Erythroblast (primary cell): Measurements from ENCODE around the gene ADCY7.

Experiments used
- DNase-seq, 2 experiments: peaks; one replicate each; lab custom pipeline; 2025; lab: John Stamatoyannopoulos, UW
- GATA1 ChIP-seq: IDR thresholded peaks from 2 replicates; pipeline ENCODE4 v1.6.1; 2011; ENCODE audit warnings: low read depth, mild to moderate bottlenecking, control low read depth, low read length, moderate library complexity
- POLR2A ChIP-seq: IDR thresholded peaks from 2 replicates; pipeline ENCODE4 v1.6.1; 2011; ENCODE audit warnings: mild to moderate bottlenecking, low read length

Gene ADCY7

DNA sequence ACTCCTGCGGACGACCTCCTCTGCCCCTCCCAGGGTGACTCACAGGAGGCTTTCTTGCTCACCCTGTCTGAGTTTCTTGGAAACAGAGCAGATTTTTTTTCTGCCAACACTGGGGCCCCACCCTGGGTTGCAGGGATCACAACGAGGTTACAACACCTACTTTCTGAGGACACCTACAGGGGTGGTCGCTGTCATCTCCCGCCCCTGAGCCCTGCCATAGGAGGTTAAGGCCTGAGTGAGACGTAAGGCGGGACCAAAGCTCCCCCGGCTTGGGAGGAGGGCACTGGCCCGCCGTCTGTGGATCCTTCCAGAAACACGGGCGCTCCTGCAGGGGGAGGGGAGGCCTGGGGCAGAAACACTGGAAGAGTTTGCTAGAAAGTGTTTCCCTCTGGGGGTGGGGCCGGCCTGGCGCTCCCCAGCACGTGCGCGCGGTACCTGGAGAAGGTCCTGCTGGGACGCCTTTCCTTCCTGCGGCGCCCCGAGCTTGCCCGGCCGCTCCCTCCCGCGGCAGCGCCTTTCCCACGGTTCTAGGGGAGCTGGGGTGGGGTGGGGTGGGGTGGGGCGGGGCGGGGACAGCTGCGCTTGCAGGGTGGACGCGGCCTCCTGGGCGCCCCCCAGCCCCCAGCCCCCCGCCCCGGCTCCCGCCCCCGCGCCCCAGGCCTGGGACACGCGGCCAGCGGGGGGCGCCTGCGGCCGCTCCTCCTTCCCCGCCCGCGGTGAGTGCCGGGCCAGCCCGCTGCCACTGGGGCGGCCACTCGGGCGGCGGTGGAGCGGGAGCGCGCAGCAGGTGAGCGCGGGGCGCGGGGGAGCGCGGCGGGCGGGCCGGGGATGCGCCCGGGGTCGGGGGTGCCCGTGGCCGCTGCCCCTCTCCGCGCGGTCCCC lies 20.7 kb upstream of the ADCY7 start:
- peak; percentile 84 to 94 for DNase-seq
- TF ChIP-seq GATA1 (no peak), POLR2A (no peak)

DNA sequence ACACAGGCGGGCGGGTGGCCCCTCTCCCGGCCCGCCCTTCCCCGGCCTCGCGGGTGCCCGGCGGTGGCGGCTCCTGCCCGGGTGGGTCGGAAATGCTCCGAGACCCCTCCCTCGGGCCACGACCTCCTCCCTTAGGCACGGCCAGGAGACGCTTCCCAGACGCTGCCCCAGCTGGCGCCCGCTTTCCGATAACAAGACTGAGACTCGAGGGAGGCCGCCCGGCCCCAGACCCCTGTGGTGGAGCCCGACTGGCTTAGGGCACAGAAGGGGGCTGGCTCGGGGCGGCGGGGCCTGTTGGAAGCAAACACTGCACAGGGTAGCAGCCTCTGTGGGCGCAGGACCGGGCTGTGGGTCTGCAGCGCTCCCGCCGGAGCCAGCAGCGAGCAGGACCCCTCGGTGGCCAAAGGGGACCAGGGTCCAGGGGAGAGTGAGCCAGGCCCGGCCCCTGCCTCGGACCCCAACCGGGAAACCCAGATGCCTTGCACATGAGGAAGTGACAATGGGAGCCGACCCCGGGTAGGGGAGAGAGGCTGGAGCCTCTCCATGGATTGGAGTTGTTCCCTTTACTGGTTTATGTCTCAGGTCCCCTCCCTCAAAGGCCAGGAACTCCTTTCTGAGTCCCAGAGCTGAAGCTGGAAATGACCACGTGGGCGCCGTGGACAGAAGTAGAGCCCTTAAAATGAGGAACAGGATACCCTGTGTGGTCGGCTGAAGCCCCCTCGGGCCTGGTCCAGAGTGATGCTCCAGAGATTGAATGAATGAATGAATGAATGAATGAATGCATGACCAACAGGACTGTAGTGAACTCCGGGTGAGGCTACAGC lies 19.8 kb upstream of the ADCY7 start:
- TF ChIP-seq POLR2A (no peak), GATA1 (no peak)
- DNase-seq: peak; percentile 63 to 73

DNA sequence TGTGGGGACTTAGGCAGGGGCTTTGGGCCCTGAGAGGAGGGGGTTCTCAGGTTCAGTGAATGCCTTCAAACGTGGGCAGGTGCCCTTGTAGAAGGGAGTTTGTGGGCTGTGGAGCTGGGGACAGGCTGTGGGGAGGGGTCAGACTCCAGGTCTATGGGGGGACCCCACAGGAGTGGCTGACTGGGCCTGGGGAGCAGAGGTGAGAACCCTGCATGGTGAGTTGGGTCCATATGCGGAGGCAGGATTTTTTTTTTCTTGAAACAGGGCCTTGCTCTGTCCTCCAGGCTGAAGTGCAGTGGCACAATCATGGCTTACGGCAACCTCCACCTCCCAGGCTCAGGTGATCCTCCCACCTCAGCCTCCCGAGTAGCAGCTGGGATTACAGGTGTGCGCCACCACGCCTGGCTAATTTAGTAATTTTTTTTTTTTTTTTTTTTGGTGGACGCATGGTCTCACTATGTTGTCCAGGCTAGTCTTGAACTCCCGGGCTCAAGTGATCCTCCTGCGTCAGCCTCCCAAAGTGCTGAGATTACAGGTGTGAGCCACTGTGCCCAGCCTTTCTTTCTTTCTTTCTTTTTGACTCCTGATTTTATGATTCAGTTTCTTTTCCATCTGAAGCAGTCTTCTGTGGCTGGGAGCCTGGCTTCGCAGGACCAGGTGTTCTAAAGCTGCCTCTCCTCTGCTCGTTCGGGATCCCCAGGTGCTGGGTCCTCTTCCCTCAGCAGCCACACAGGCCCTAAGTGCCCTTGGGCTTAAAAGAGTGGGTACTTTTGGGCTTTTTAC lies 19.0 kb upstream of the ADCY7 start:
- TF ChIP-seq GATA1 (no peak), POLR2A (no peak)
- DNase-seq: no peak

DNA sequence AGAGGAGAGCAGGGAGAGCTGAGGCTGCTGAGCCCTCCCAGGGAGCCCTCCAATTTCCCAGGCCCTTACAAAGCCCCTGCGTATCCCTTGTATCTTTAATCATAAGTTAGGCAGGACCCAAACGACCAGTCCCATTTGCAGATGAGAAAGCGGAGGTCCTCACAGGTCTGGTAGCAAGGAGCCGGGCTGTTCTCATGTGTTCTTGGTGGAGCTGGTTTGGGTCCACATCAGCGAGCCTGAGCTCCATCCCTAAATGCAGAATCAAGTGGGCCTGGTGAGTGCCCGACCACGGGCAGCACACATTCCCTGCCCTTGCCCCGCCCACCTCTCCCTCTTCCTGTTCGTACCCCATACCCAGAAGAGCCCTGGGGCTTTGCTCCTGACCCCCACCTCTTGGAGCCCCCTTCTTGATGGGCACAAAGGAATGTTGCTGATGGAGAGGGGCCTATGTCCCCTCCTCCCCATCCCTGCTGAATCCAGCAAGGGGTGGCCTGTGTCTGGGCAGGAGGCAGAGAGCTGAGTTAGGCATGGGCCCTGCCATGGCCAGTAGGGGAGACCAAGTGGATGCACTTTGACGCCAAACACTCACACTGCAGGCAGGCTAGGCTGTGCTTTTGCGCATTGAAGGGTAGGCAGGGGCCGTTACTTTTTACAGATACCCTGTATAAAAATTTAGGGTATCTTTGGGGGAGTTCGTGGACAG lies 18.3 kb upstream of the ADCY7 start:
- TF ChIP-seq GATA1: no peak
- TF ChIP-seq POLR2A: no peak
- no peak for DNase-seq

DNA sequence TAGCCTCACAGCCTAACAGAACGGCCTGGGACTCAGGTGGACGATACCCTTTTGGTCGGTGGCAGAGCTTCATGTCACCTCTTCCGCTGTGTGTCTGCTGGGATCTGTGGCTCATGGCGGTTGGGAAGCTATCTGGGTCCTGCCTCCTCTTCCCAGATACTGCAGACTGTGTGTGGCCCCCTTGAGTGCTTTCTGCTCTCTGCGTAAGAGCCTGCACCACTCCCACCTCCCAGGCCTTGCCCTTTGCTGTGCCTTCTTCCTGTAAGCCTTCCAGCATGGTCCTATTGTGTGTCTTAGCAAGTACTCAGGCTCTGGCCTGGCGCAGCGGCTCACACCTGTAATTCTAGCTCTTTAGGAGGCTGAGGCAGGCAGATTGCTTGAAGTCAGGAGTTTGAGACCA lies 17.5 kb upstream of the ADCY7 start:
- TF ChIP-seq GATA1 (no peak), POLR2A (no peak)
- no peak for DNase-seq

DNA sequence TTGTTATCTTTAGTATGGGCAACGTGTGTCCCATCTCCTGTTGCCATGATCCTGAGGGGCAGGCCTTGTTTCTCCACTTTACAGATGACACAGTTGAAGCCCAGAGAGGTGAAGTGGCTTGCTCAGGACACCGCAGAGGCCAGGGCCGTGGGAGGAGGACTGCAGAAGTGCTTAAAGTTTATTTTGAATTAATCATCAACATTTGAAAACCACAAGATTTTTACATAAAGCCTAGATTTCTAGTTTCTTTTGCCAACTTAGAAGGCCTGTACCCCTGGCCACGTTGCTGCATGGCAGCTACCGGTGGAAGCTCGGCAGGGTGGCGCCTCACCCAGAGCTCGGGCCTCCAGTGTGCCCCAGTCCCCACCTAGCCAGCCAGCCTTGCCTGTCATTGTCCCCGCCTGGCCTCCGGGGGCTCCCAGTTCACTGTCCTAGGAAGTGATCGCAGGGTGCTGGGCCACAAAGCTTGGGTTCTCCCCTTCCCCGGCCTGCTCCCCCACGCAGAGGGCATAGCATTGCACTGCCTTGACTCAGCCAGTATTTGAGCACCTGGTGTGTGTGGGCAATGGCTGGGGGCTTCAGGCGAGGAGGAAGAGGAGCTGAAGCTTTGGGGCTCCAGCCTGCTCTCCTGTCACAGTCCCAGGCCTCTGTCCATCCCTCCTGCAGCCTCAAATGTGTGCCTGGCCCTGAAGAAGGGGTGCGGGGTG lies 14.8 kb upstream of the ADCY7 start:
- no peak for DNase-seq
- TF ChIP-seq POLR2A (no peak), GATA1 (no peak)

DNA sequence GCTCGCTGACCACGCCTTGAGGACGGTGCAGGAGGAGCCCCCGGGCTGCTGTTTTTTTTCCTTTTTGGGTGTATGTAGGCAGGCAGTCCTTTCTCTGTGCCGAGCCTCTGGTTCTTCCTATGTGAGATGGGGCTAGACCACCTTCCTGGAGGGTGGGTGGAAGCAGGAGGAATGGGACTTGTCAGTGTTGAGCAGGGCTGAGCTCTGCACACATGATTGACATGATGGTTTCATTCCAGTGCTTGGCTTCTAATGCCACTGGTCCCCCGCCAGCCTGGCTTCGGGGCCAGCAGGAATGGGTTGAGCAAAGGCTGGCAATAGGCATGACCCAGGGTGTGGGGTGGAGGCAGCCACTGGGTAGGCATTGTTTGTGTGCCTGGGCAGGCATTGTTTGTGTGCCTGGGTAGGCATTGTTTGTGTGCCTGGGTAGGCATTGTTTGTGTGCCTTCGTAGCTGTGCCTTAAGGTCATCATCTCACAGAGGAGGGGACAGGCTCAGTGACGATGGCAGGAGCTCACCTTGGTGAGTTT lies 14.2 kb upstream of the ADCY7 start:
- no peak for DNase-seq
- TF ChIP-seq POLR2A: no peak
- no peak for TF ChIP-seq GATA1

DNA sequence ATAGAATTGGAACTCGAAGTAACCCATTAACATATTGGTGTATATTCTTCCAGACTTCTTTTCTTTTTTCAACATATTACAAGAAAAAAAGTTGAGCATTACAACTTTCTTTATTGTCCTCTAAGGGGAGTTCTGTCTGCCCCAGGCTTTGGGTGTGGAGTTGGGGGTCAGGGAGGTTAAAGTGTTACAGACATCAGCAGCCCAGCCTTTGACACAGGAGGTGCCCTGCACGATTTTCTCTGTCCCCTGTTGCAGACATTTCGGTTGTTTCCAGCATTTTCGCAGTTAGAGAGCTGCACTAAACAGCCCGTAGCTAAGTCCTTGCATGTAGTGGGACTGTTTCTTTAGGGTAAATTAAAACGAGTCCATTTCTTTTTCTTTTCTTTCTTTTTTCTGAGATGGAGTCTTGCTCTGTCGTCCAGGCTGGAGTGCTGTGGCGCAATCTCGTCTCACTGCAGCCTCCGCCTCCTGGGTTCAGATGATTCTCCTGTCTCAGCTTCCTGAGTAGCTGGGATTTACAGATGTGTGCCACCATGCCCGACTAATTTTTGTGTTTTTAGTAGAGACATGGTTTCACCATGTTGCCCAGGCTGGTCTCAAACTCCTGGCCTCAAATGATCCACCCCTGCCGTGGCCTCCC lies 13.4 kb upstream of the ADCY7 start:
- no peak for TF ChIP-seq POLR2A
- TF ChIP-seq GATA1: no peak
- DNase-seq: no peak

DNA sequence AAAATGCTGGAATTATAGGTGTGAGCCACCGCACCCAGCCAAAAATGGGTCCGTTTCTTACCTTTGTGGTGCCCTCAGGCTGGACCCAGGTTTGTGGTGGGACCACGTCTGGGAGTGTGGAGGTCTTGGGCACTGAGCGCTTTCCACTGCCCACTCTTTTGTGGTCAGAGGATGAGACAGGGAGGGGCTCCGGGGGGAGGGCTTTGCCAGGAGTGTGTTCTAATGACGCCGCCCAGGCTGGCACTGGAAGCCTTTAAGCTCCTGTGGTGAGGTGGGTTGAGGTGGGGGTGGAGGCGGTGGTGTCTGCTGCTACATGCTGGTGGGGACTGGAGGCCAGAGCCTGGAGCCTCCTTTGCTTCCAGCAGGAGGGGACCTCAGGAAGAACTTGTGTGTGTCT lies 12.8 kb upstream of the ADCY7 start:
- no peak for TF ChIP-seq POLR2A
- TF ChIP-seq GATA1: no peak
- peak in 1 of 2 experiments; percentile 39 for DNase-seq

DNA sequence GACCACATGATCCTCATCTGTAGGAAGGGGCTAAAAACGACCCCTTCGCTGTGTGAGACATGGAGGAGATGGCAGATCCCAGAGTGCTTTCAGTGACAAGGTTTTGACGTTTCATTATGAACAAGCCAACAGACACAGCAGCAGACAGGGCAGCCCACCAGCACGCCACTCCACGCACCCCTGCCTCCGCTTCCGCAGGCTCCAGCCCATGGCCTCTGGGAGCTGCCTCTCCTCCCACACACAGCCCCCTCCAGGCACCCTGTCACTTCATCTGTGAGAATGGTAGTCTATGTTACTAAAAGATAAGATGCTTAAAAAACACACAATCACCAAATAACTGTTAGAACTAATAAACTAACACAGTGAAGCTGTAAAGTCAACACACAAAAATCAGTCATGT lies 12.3 kb upstream of the ADCY7 start:
- TF ChIP-seq POLR2A: peak; percentile 45
- no peak for TF ChIP-seq GATA1
- DNase-seq: peak; percentile 50 to 63

DNA sequence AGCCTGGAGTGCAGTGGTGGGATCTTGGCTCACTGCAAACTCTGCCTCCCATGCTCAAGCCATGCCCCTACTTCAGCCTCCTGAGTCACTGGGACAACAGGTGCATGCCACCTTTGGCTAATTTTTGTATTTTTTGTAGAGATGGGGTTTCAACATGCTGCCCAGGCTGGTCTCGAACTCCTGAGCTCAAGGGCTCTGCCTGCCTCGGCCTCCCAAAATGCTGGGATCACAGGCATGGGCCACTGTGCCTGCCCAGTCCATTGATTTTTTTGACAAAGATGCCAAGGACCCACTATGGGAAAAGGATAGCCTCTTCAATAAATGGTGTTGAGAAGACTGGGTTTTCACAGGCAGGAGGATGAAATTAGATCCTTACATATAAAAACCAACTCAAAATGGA lies 10.8 kb upstream of the ADCY7 start:
- DNase-seq: no peak
- TF ChIP-seq GATA1: no peak
- no peak for TF ChIP-seq POLR2A

DNA sequence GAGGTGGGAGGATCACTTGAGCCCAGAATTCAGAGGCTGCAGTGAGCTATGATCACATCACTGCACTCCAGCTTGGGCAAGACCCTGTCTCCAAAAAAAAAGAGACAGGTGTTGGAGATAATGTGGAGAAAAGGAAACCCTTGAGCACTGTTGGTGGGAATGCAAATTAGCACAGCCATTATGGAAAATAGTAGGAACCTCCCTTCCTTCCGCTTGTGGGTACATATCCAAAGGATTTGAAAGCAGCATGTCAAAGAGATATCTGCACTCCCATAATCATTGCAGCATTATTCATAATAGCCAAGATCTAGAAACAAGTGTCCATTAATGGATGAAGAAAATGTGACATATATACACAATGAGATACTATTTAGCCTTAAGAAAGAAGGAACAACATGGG lies 9.7 kb upstream of the ADCY7 start:
- no peak for DNase-seq
- TF ChIP-seq GATA1 (no peak), POLR2A (no peak)

DNA sequence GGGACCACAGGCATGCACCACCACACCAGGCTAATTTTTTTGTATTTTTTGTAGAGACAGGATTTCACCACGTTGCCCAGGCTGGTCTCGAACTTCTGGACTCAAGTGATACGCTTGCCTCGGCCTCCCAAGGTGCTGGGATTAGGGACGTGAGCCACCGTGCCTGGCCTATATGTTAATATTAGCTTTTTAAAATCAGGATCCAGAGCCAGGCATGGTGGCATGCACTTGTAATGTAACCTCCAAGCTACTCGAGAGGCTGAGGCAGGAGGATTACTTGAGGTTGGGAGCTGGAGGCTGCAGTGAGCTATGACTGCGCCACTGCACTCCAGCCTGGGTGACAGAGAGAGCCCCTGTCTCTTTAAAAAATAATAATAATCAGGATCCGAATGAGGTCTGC lies 8.5 kb upstream of the ADCY7 start:
- DNase-seq: no peak
- TF ChIP-seq POLR2A (no peak), GATA1 (no peak)
